A549 (cell line): ENCODE data around the gene ZNRF2. TPM values are rescaled to one million over a fixed set of nuclear protein-coding genes. Genes with fewer than 3 reads are reported as not detected.

Experiments
- ATAC-seq, 2 experiments: fragments of 200-7000 bp in 1 of 2; fragments of >200 bp in 1 of 2; cut with Nextera tagmentation in 1 of 2; cut with Tn5 transposase in 1 of 2; 3 replicates each; pipeline versions ENCODE4 v1.8.0 to v1.9.1; 2018 to 2020; ENCODE audit warnings: mild to moderate bottlenecking in 1 of 2, moderate library complexity in 1 of 2
- CTCF ChIA-PET: fragments of 300-600 bp; sonication (Branson Sonifier 250); formaldehyde crosslinking; extraction: SDS; loops from one replicate; lab custom pipeline; 2021; ENCODE audit warnings: antibody characterized with exemption, inconsistent platforms; lab: Yijun Ruan, JAX
- POLR2A ChIA-PET: fragments of 350-600 bp; formaldehyde crosslinking; extraction: SDS; loops from one replicate; lab custom pipeline; 2021; ENCODE audit warnings: antibody characterized with exemption, inconsistent platforms; lab: Yijun Ruan, JAX
- DNase-seq, 2 experiments: peaks; one replicate each; pipeline versions ENCODE4 v3.0.0 to v3.0.0-alpha.2; 2011 to 2016; ENCODE audit warnings: low read depth in 1 of 2, low spot score in 1 of 2
- FAIRE-seq: peaks from 2 replicates; lab custom pipeline; 2011; peaks lifted over from hg19 to GRCh38; lab: Jason Lieb, UNC
- H3K27ac ChIP-seq, 2 experiments: fragments of >200 bp; sonication (Bioruptor Twin); formaldehyde crosslinking; 3 replicates each; pipeline ENCODE4 v1.5.1; 2016 to 2017
- H3K4me1 ChIP-seq: fragments of >200 bp; sonication (Bioruptor Twin); formaldehyde crosslinking; 3 replicates; pipeline ENCODE4 v1.6.1; 2016
- H3K4me2 ChIP-seq: fragments of >200 bp; sonication (Bioruptor Twin); formaldehyde crosslinking; 3 replicates; pipeline ENCODE4 v1.6.1; 2016
- H3K4me3 ChIP-seq: fragments of >200 bp; sonication (Bioruptor Twin); formaldehyde crosslinking; 3 replicates; pipeline ENCODE4 v1.5.1; 2016
- H3K9me3 ChIP-seq: fragments of >200 bp; sonication (Bioruptor Twin); formaldehyde crosslinking; 3 replicates; pipeline ENCODE4 v1.6.1; 2016
- ATOH8 ChIP-seq: fragments of 250-450 bp; sonication (Bioruptor Pico); IDR thresholded peaks from 2 replicates; pipeline ENCODE4 v1.5.0; 2020; ENCODE audit warnings: low read depth, mild to moderate bottlenecking, moderate library complexity
- CBX2 ChIP-seq: fragments of 200-600 bp; sonication (generic); IDR thresholded peaks from 2 replicates; pipeline ENCODE4 v1.6.1; 2016; ENCODE audit warnings: low read depth, mild to moderate bottlenecking, borderline replicate concordance
- CHD2 ChIP-seq: fragments of 150-350 bp; IDR thresholded peaks from 2 replicates; pipeline ENCODE4 v1.6.1; 2014; ENCODE audit warnings: low read length; ENCODE audit not compliant: partially characterized antibody
- CHD4 ChIP-seq: fragments of 200-600 bp; sonication (generic); IDR thresholded peaks from 2 replicates; pipeline ENCODE4 v1.6.1; 2016; ENCODE audit warnings: antibody characterized with exemption, mild to moderate bottlenecking, borderline replicate concordance
- CTCF ChIP-seq: fragments of >200 bp; sonication (Bioruptor Twin); formaldehyde crosslinking; IDR thresholded peaks from 3 replicates; pipeline ENCODE4 v1.5.1; 2016
- EP300 ChIP-seq, 2 experiments: fragments of >200 bp; sonication (Bioruptor Twin); formaldehyde crosslinking; IDR thresholded peaks; 2 replicates in 1 of 2; 3 replicates in 1 of 2; pipeline ENCODE4 v1.6.1; 2016 to 2017
- HDAC2 ChIP-seq: fragments of 200-600 bp; sonication (generic); IDR thresholded peaks from 2 replicates; pipeline ENCODE4 v1.6.1; 2016
- HEYL ChIP-seq: fragments of 250-450 bp; sonication (Bioruptor Pico); IDR thresholded peaks from 2 replicates; pipeline ENCODE4 v1.8.0; 2021; ENCODE audit warnings: mild to moderate bottlenecking, moderate library complexity
- HMGXB4 ChIP-seq: fragments of 250-450 bp; sonication (Bioruptor Pico); IDR thresholded peaks from 2 replicates; pipeline ENCODE4 v1.5.0; 2021; ENCODE audit warnings: mild to moderate bottlenecking, moderate library complexity, borderline replicate concordance
- HOXA7 ChIP-seq: fragments of 250-450 bp; sonication (Bioruptor Pico); IDR thresholded peaks from 2 replicates; pipeline ENCODE4 v1.5.0; 2020; ENCODE audit warnings: mild to moderate bottlenecking, moderate library complexity
- HOXB13 ChIP-seq: fragments of 250-450 bp; sonication (Bioruptor Pico); IDR thresholded peaks from 2 replicates; pipeline ENCODE4 v1.5.0; 2020; ENCODE audit warnings: low read depth, mild to moderate bottlenecking, moderate library complexity
- HOXB5 ChIP-seq: fragments of 250-450 bp; sonication (Bioruptor Pico); IDR thresholded peaks from 2 replicates; pipeline ENCODE4 v1.5.0; 2020; ENCODE audit warnings: mild to moderate bottlenecking, moderate library complexity
- JUNB ChIP-seq: fragments of >200 bp; sonication (Bioruptor Twin); formaldehyde crosslinking; IDR thresholded peaks from 2 replicates; pipeline ENCODE4 v1.6.1; 2016
- MAFK ChIP-seq: fragments of 450-650 bp; IDR thresholded peaks from 2 replicates; pipeline ENCODE4 v1.6.1; 2014; ENCODE audit not compliant: partially characterized antibody
- MAX ChIP-seq: IDR thresholded peaks from 2 replicates; pipeline ENCODE4 v1.6.1; 2012
- NR3C1 ChIP-seq: fragments of >200 bp; sonication (Bioruptor Twin); formaldehyde crosslinking; IDR thresholded peaks from 3 replicates; pipeline ENCODE4 v1.6.1; 2017
- PHF8 ChIP-seq: fragments of 200-600 bp; sonication (generic); IDR thresholded peaks from 2 replicates; pipeline ENCODE4 v1.6.1; 2016; ENCODE audit warnings: low read depth, mild to moderate bottlenecking, antibody characterized with exemption, moderate library complexity, borderline replicate concordance
- RNF2 ChIP-seq: fragments of 200-600 bp; sonication (generic); IDR thresholded peaks from 2 replicates; pipeline ENCODE4 v1.6.1; 2016; ENCODE audit warnings: low read depth, mild to moderate bottlenecking, antibody characterized with exemption, moderate library complexity, borderline replicate concordance
- SMC3 ChIP-seq: fragments of >200 bp; sonication (Bioruptor Twin); formaldehyde crosslinking; IDR thresholded peaks from 3 replicates; pipeline ENCODE4 v1.6.1; 2018; ENCODE audit warnings: inconsistent platforms
- SREBF2 ChIP-seq: fragments of 450-650 bp; IDR thresholded peaks from 2 replicates; pipeline ENCODE4 v1.6.1; 2014; ENCODE audit warnings: mild to moderate bottlenecking, moderate library complexity
- ZSCAN20 ChIP-seq: fragments of 250-450 bp; sonication (Bioruptor Pico); IDR thresholded peaks from 2 replicates; pipeline ENCODE4 v1.8.0; 2022; ENCODE audit warnings: mild to moderate bottlenecking, moderate library complexity
- WGBS: methylation state at CpG from one replicate; pipeline ENCODE4 v1.1.6; 2017; ENCODE audit errors: missing lambda C conversion rate; 5-methylcytosine and 5-hydroxymethylcytosine counted together
- polyA plus RNA-seq, 4 experiments: library from polyadenylated mRNA; depleted of rRNA in 3 of 4; stranded (reverse); fragments of >200 nt; fragmentation: RNase III in 1 of 4; extraction: RNeasy Plus Mini Kit Qiagen cat#74134 plus additional on column Dnase treatment in 1 of 4; gene quantifications; 2 replicates in 3 of 4; 3 replicates in 1 of 4; pipeline ENCODE4 v1.2.3, GENCODE V29; 2011 to 2017

ZNRF2 gene
- polyA plus RNA-seq, 2 of the 4 experiments (the other 2 are of a cell fraction): 5.9 to 11.4 TPM

- TF ChIP-seq CHD2 (no peak), MAFK (no peak)
Measured at GRCh38 chr7:30256349-30256858, 28.0 kb upstream of the ZNRF2 start (continued).

- H3K27ac ChIP-seq: no peak overlapping the region
- DNase-seq (no peak), FAIRE-seq (no peak), ATAC-seq (no peak)
- WGBS: 77% methylated on average over 1 of the region's 1 CpG
- no peak overlapping the region for H3K4me3 ChIP-seq
- H3K9me3 ChIP-seq: no peaks in the 10 kb centered on the region
- no peak overlapping the region for H3K4me2 ChIP-seq
- TF ChIP-seq CTCF (no peak), SREBF2 (no peak), SMC3 (no peak), JUNB (no peak), NR3C1 (no peak), CHD4 (no peak), HOXB13 (CRISPR knock-in tag) (no peak), HOXB5 (CRISPR knock-in tag) (no peak), ZSCAN20 (CRISPR knock-in tag) (no peak), CBX2 (no peak), RNF2 (no peak), ATOH8 (CRISPR knock-in tag) (no peak), HEYL (CRISPR knock-in tag) (no peak), HDAC2 (no peak), HOXA7 (CRISPR knock-in tag) (no peak), HMGXB4 (CRISPR knock-in tag) (no peak), MAX (no peak), PHF8 (no peak), EP300 (IDR thresholded peaks at IDR 0.05) (no peak)
- H3K4me1 ChIP-seq: peaks cover 5% of the 10 kb centered on the region; the same call in 2 of the 3 replicates
- ChIA-PET POLR2A (no interaction called here), CTCF (interaction anchor here (1.2 kb wide), 1 partner anchor 481 kb away, joined by 3 read pairs; no protein-coding TSS in a partner anchor)
Measured at GRCh38 chr7:30260246-30260768, 24.1 kb upstream of the ZNRF2 start.
